HL-60 (cell line): ENCODE results near the gene ZNF280D.

Experiments
- CTCF ChIP-seq: IDR thresholded peaks from one replicate; pipeline ENCODE4 v1.5.1; 2011; ENCODE audit warnings: low read length, control low read depth, inconsistent platforms; ENCODE audit not compliant: insufficient read depth
- POLR2AphosphoS5 ChIP-seq: IDR thresholded peaks from 2 replicates; pipeline ENCODE4 v1.6.1; 2012; ENCODE audit warnings: low read depth

- TF ChIP-seq CTCF: no peak
- TF ChIP-seq POLR2AphosphoS5: no peak
Observed at GRCh38 chr15:56739474-56739873, 6.2 kb upstream of the ZNF280D start.
